NCI-H187 (cell line): ENCODE results near the gene FAM184A.
"Not testable (repeated sequence)": the region's sequence is repeated elsewhere in the genome, so short reads cannot be mapped to it uniquely, and the experiment has no call there.

Source experiments
- DNase-seq, 2 experiments: peaks; one replicate each; lab custom pipeline; 2025; lab: John Stamatoyannopoulos, UW

The FAM184A gene

DNA sequence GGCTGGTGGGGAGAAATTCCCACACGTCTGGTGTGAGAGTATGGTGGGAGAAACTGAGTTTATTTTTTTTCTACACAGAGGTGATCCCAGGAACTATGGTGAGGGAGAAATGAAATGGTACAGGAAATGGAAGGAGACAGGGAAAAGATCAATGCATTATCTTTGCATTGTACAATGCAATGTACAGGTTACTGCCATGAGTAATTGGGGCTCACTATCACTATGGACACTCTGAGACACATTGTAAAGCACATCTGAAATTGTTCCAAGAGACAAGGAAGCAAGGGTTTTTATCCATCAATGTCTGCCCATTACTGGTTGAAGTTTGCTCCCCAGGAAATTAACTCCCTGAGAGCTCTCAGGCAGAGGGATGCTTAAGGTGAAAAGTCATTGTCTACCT lies 21.7 kb upstream of the FAM184A start:
- DNase-seq, result no peak

DNA sequence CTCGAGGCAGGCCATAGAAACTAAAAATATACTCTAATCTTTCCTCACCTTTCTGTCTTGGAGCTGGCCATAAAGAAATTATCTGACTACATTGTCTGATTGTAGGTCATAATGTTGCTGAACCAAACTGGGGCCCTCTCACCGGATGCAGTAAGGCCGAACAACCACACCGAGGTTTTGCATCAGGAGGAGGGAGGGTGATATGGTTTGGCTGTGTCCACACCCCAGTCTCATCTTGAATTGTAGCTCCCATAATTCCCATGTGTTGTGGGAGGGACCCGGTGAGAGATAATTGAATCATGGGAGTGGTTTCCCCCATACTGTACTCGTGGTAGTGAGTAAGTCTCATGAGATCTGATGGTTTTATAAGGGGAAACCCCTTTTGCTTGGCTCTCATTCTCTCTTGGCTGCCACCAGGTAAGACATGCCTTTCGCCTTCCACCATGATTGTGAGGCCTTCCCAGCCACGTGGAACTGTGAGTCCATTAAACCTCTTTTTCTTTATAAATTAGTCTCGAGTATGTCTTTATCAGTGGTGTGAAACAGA lies 19.4 kb upstream of the FAM184A start:
- DNase-seq, result not testable (repeated sequence)

GRCh38 chr6:119096721-119097565 lies 18.5 kb upstream of the FAM184A start:
- no peak for DNase-seq

DNA sequence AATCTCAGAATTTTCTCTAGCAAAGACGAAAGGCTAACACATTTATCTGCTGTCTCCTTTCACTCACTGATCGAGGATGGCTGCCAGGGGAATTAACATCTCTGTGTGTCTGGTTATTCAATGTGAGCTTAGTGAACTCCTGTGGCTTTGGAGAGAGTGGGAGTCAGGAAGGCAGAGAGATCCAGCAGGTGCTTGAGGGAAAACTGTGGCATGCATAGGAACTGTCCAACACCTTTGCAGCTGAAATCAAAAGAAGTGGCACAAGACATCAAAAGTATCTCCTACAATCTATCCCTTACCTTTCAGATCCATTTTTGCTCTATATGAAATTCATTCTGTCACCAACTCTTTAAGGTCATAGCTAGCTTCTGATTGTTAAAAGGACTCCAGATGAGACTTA lies 11.8 kb upstream of the FAM184A start:
- no peak for DNase-seq

DNA sequence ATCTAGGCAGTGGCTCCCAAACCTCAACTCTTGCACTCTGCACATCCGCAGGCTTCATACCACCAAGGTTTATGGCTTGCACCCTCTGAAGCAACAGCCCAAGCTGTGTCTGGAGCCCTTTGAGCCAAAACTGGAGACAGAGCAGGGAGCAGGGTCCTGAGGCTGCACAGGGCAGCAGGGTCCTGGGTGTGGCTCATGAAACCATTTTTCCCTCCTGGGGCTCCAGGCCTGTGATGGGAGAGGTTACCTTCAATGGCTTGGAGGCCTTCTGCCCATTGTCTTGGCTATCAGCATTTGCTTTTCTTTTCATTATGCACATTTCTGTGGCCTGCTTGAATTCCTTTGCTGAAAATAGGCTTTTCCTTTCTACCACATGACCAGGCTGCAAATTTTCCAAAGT lies 6.3 kb upstream of the FAM184A start:
- DNase-seq, result no peak

DNA sequence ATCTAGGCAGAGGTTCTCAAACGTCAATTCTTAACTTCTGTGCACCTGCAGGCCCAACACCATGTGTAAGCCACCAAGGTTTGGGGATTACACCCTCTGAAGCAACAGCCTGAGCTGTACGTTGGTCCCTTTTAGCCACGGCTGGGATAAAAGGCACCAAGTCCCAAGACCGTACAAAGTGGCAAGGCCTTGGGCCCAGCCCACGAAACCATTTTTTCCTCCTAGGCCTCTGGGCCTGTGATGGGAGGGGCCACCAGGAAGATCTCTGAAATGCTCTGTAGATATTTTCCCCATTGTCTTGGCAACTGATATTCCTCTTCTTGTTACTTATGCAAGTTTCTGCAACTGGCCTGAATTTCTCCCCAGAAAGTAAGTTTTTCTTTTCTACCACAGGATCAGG lies 4.5 kb upstream of the FAM184A start:
- no peak for DNase-seq

- no peak for DNase-seq
Observed at GRCh38 chr6:119079283-119079809, 882 bp upstream of the FAM184A start.

DNA sequence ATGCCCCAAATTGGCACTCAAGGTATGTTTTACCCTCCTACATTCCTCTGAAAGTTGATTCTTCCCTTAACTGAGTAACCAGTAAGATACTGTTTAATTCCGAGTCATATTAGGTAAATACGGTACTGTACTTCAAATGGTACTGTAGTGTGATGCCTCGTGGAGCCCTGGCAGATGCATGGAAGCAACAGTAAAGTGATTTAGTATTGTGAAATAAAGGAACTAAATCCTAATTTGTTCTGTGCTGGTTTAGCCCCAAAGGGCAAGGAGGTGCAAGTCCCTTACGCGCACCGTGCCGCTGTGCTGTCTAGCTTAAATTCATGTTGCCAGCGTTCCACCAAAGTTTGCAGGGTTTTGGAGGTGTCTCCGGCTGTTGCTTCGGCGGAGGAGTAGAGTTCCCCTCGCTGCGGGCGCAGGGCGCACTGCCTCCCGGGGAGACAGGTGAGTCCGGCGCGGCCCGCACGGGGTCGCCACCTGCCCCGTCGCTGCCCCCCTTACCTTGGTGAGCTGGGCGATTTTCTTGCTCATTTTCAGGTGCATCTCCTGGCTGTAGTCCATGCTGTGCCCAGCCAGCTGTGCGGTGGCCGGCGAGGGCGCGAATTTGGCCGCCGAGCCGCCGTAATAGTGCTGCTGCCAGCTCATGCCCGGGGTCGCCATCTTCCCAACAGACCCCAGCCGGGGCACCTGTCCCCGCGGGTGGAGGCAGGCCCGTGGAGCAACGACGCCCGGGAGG lies 655 bp downstream of the FAM184A start:
- peak in 1 of 2 experiments; percentile 20 for DNase-seq

DNA sequence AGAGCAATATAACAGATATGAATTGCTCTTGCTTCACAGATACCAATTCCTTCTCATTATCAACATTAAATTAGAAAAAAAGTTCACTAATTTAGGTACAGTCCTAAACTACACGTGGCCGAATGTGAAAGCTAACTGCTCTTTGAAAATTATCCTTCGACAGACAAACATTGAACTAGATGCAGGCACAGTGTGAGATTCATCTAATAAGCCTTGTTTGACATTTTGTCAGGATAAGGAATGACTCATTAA lies 1.1 kb downstream of the FAM184A start:
- DNase-seq, result no peak

DNA sequence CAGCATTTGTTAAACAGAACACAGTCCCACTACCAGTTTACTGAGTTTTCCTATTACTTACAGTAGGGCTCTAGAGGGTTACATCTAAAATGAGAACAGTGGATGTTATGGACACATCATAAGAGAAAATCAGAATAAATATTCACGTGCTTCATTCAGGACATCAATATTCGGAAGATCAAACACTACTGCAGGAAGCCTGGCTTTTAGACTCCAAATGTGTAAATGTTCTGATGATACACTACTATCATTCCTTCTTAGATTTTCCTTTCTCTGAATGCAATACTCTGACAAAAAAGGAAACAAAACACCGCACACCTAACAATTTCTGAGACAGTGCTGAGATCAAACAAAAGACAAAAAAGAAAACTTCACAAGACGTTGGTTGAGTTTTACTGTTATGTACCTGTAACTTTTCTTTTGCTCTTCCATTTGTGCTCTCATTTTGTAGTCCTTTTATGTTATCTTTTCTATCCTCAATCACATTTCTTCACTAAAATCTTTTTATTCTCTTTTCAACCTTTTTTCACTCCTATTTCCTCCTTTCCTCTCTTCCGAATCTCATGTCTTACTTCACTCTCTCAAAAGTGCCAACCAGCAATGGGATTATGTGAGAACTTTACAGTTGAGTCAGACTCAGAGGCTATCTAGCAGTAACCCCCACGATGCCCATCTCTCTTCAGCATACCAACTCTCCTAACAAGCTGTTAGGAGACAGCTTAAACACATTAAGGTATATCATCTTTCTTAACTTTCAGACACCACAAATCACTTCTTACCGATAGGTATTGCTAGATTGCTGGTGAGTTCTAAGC lies 1.7 kb downstream of the FAM184A start:
- DNase-seq, result no peak

- no peak for DNase-seq
Observed at GRCh38 chr6:119076173-119076572, 2.3 kb downstream of the FAM184A start.

DNA sequence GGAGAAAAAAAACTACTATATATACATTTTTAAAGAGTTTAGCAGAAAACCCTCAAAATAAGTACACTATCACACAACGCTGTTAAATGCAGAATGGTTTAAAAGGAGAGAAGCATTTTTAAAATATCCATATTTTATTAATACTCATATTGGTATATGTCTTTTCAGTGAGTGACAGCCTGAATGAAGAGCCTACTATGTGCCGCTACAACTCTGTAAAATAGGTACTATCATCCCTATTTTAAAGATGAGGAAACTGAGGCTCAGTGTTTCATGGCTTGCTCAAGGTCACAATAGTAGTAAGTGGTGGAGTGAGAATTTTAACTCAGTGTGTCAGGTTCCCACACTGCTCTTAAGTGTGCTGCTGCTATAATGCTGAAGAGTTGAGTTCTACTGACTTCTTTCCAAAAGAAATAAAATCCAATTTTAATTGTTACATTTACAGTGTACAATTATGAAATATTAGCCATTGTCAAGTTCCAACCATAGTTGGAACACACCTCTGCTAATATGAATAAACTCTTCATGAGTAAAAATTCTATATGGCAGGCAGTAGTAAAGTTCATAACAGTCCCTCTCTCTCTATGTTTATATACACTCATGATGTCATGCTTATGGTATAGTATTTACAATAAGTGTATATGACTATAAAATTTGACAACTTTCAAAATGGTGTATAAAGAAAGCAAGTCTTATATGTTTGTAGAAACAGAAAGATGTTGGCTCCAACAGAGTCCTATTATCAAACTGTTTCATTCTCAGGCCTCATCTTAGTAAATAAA lies 3.1 kb downstream of the FAM184A start:
- DNase-seq, result no peak

DNA sequence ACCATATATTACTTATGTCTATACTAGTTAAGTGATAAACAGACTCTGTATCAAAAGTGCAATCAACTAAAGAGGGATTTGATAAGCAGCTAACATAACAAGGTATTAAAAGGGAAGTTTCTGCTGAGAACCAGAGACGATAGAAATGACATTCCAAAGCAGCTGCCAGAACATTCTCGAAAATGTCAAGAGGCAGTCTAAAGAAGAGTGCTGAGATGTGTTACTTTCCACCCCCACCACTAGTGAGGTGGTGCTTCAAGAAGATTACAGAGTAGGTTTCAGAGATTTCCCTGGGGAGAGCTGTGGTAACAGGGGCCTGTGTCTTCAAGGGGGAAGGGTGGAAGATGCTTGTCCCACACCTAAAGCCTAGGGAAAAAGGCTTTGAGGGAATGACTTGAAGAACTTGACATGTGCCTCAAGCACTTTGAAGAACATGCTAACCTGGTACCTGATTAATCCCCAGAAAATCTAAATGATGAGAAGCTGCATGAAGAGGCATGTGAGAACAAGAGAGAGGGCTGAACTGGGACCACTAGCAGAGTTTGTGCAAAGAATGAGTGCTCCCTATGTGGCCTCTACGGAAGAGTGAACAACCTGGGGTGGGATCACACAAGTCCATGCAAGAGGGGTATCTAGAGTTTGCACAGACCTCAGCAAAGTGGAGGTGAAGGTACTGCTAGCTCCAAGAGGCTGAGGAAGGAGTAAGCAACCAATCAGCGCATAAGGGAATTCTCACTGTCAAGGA lies 5.0 kb downstream of the FAM184A start:
- no peak for DNase-seq

- no peak for DNase-seq
Observed at GRCh38 chr6:119071576-119071975, 6.9 kb downstream of the FAM184A start.

GRCh38 chr6:119067091-119067490 lies 11.4 kb downstream of the FAM184A start:
- DNase-seq, result no peak

- DNase-seq, result no peak
Observed at GRCh38 chr6:119066517-119066916, 11.9 kb downstream of the FAM184A start.

- no peak for DNase-seq
Observed at GRCh38 chr6:119065955-119066354, 12.5 kb downstream of the FAM184A start.

DNA sequence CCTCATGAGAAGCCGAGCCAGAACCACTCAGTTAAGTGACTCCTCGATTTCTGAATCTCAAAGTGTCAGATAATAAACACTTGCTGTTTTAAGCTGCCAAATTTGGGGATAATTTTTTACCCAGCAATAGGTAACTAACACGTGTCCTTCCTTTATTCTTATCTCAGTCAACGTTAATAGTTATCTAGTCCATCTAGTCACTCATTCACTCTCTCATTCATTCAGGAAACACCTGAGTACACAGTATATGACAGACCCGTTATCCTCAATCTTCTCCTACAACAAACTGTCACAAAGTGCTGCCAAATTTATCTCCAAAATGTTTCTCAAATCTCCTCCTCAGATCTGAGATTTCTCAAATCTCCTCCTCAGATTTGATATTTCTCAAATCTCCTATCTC lies 13.1 kb downstream of the FAM184A start:
- no peak for DNase-seq

DNA sequence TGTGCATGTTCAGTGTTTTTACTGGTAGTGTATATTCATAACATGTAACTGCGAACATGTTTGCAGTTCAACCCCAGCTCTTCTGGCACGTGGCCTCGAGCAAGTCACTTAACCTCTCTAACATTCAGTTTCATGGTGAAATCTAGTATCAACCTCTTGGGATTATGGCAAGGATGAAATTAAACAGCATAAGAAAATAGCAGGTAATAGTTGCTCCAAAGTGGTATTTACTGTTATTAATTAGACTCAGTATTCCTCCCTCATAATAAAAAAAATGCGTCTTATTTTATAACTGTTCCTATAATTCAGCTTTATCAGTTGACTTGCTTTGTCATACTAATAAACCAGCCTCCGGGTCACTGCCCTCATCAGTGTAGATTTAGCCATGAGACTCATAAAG lies 15.0 kb downstream of the FAM184A start:
- no peak for DNase-seq

- DNase-seq, result no peak
Observed at GRCh38 chr6:119061215-119061614, 17.2 kb downstream of the FAM184A start.
